ENCODE results near the gene BAG5.
"Not testable (repeated sequence)": the region's sequence is repeated elsewhere in the genome, so short reads cannot be mapped to it uniquely, and the experiment has no call there.

Gene BAG5

GRCh38 chr14:103533137-103533998 lies 29.1 kb downstream of the BAG5 start:
- no peak for DNase-seq

DNA sequence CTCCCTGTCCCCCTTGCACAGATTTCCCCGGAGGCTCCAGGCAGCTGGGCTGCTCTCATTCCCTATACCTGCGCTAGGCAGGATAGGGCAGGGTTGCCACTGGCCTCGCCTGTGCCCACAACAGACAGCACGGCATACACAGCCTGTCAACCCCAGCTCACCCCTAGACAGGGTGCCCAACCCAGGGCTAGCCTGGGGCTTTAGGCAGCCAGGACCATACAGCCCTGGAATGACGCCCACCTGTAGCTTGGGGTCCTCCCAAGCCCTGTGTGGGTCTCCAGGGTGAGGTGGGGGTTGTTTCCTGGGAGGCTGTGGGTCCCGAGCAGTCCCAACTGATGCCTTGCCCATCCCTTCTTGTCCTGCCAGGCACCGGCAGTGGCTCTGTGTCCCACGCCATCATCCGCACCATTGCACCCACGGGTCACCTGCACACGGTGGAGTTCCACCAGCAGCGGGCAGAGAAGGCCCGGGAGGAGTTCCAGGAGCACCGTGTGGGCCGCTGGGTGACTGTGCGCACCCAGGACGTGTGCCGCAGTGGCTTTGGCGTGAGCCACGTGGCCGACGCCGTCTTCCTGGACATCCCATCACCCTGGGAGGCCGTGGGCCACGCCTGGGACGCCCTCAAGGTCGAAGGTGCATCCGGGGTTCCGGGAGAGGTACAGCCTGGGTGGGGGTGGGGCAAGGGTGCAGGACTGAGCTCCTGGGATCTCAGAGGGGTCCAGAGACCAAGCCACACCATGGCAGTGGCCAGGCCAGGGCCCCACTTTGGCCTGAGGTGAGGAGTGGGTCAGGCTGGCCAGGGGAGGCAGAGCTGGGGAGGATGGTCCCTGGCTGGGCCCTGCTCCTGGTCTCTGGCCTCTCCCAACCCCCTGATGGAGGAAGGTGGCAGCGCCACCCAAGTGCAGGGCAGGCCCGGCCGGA lies 30.0 kb downstream of the BAG5 start:
- no peak for DNase-seq

DNA sequence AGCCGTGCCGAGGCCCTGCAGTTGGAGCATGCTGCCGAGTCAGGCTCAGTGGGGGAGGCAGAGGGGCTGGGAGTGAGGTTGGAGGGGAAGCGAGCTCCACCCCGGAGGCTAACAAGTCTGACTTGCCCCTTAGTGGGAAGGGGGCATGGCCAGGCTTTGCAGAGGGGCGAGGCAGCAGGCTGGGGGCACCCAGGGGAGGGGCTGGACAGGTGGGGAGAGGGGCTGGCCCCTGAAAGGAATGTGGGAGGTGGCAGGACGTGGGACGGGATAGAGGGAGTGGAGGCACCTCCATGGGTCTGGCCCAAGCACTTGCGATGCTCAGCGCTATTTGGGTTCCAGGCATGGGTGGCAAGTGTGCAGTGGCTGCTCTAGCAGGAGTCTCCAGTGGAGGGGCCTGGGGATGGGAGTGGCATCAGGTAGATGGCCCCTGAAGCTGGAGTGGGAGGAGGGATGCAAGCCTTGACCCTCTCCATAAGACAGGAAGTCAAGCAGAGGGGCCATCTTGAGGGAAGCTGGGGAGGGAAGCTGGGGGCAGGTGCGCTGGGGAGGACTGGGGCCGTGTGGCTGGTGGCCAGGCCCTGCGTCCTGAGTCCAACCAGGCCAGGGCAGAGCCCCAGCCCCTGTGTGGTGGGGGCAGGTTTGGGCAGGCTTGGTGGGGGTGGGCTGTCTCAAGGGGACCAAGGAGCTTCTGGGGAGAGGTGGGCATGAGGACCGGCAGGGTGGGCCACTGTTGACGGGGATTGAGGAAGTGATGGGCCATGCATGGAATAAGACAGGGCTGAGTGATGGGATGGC lies 30.8 kb downstream of the BAG5 start:
- no peak for DNase-seq

- no peak for DNase-seq
Observed at GRCh38 chr14:103530831-103531230, 31.6 kb downstream of the BAG5 start.

- DNase-seq: peak; percentile 13
Observed at GRCh38 chr14:103530390-103530789, 32.1 kb downstream of the BAG5 start.

- no peak for DNase-seq
Observed at GRCh38 chr14:103529383-103530365, 32.8 kb downstream of the BAG5 start.

DNA sequence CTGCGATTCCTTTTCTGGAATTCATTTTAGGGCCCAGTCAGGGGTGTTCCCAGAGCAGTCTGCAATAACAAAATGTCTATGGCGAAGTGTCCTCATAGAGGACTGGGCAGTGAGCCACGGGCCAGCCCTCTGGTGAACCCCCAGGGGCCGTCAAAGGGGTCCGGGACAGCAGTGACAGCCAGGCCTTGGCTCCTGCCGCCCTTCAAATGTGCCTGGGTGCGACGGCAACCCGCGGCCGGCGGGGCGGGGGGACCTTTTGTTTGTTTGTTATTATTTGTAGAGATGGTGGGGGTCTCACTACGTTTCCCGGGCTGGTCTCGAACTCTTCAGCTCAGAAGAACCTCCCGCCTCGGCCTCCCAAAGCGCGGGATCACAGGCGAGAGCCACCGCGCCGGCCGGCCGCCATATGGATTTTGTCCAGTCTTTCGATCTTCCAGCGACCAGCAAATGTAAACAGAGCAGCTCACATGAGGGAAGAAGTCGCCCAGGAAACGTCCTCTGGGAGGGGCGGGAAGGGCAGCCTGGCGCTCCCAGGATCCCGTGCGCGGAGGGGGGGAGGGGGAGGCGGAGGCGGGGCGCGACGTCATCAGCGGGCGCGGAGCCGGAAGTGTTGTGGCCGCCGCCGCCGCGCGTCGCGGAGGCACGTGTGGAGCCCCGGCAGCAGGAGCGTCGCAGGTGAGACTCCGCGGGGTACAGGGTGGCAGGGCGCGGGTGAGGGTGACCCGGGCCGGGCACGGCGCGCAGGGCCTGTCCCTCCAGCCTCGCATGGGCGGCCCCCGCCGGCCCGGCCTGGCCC lies 33.7 kb downstream of the BAG5 start, which contains the start of gene TRMT61A:
Gene TRMT61A (plus strand): TSS at position 610 of the 796 bp plus-strand sequence. CDS start 783 bp downstream, outside the sequence.
- DNase-seq: peak; percentile 73

DNA sequence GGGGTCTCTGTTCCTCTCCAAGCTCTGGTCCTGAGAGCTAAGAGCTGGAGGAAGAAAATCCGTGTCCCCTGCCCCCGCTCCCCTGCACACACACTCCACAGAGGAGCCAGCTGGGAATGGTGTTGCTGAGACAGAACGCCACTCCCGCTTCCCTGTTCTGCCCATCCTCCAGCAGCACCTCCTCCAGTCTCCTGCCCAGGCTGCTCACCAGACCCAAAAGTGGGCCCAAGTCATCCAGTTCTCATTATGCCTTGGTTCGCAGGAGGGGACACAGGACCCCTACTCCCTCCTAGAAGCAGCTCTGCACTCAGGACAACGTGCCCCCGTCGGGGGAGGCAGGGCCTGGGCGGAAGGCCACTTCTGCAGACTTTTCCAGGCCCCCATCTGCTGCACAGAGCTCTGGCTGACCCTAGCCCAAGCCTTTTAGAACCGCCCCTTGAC lies 34.3 kb downstream of the BAG5 start:
- DNase-seq: no peak

DNA sequence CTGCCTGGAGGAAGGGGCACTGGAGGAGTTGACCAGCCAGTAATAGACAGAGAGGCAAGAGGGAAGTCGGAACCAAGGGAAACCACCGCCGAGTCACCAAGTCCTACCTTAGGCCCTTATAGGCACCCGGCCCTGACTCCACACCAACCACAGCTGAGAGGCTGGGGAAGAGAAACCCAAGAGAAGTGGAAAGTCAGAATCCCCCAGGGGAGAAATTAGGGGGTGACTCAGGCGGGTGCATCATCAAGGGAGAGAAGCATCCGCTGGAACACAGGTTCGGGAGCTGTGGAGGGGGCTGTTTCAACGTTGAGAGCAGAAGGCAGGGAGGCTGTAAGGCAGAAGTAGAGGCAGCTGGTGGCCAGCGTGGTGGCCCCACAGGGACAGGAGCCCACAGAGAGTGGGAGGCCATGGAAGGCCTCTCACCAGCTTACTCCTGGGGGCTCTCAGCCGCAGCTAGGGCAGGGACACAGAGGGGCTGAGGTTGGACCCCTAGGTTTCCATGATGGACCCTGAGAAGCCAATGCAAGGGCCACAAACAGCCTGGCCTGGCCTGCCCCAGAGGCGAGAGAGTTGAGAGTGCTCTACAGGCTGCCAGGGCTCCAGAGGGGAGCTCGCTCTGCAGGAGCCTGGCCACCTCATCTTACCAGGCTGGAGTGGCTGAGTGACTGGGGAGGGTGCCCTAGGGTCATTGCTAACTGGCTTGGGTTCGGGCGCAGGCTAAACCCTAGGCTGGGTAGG lies 34.9 kb downstream of the BAG5 start:
- DNase-seq: no peak

- no peak for DNase-seq
Observed at GRCh38 chr14:103526914-103527248, 35.6 kb downstream of the BAG5 start.

GRCh38 chr14:103526247-103526913 lies 36.1 kb downstream of the BAG5 start:
- no peak for DNase-seq

- not testable (repeated sequence) for DNase-seq
Observed at GRCh38 chr14:103525430-103526246, 36.8 kb downstream of the BAG5 start.

GRCh38 chr14:103524002-103524935 lies 38.2 kb downstream of the BAG5 start:
- no peak for DNase-seq

DNA sequence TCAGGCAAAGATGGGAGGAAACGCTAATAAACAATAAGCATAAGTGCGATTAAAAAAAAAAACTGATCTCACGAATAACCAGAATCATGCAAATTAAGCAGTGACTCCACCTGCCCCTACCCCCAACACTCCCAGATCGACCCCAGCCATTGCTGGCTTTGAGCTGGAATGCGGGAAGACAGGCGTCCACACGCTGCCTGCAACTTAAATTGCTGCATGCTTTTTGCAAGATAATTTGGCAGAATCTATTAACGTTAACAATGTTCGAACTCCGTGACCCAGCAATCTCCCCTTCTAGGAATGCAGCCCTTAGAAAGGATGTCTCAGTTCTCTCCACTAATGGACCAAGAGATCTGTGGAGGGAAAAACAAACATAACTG lies 38.9 kb downstream of the BAG5 start:
- no peak for DNase-seq

DNA sequence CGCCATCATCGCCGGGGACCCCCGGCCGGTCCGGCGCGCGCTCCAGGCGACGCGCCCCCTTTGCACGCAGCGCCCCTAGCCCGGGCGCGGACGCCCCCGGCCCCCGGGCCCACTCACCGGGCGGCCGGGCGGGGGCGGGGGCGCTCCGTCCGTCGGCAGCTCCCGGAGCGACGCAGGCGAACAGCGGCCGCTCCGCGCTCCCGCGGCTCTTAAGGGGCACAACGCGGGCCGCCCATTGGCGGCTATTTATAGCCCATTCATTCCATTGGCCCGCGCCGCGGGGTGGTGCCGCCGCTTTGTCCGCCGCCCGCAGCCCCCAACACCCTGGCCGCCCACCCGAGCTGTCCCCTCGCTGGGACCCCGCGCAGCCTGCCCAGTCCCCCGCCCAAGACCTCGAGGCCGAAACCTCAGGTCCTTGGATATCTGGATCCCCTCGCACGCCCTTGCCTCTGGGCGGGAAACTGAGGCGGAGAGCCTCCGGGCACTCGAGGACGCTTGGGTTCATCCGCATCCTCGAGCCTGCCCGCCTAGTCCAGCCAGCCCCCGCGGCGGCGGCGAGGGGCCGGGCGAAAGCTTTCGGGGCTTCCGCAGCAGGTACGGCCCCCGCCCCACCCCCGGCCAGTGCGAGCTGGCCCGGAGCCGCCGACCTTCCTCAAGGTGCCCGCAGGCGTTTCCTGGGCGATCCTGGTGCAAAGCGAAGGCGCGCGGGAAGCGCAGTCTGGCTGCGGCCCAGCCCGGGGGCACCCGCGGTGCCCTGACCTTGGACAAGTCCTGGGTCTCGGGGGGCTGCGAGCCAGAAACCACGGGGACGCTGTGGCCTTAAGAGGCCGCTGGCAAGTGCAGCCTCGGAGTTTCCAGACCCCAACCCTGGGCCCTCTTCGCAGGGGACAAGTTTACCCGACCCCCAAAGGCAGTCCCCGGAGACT lies 39.5 kb downstream of the BAG5 start, which contains the start of gene CKB:
Gene CKB (minus strand): TSS at position 182 of the 926 bp plus-strand sequence. CDS start 337 bp downstream, outside the sequence.
- DNase-seq: no peak

Data from effector CD8-positive, alpha-beta T cell (primary cell).